Activated T-helper 2 cell treated with anti-CD3 and anti-CD28 coated beads, Interferon-gamma antibody, Interleukin-2, Interleukin-4, amounts not matched to agents 10 μg/mL and 5 μg/mL and 100 μg/mL, durations not matched to agents 14 hours and 24 hours and 36 hours (primary cell): ENCODE data around the gene ALOX5. TPM values are rescaled to one million over a fixed set of nuclear protein-coding genes. Genes with fewer than 3 reads are reported as not detected.

Experiments
- DNase-seq: peaks from one replicate; pipeline ENCODE4 v3.0.0; 2021; ENCODE audit warnings: low spot score
- H3K27ac Mint-ChIP-seq: one replicate; pipeline ENCODE4 v1.8.0; 2021; ENCODE audit warnings: mixed read lengths
- H3K27me3 Mint-ChIP-seq: one replicate; pipeline ENCODE4 v1.8.0; 2021; ENCODE audit warnings: low read depth, mixed read lengths
- H3K36me3 Mint-ChIP-seq: one replicate; pipeline ENCODE4 v1.8.0; 2021; ENCODE audit warnings: low read depth, mixed read lengths
- H3K4me1 Mint-ChIP-seq: one replicate; pipeline ENCODE4 v1.8.0; 2021; ENCODE audit warnings: low read depth, mixed read lengths
- H3K4me3 Mint-ChIP-seq: one replicate; pipeline ENCODE4 v1.8.0; 2021; ENCODE audit warnings: low read depth, mild to moderate bottlenecking, moderate library complexity, mixed read lengths
- H3K9me3 Mint-ChIP-seq: one replicate; pipeline ENCODE4 v1.8.0; 2021; ENCODE audit warnings: mixed read lengths
- intact Hi-C: fragments of 100-400 bp; cut with micrococcal nuclease; formaldehyde crosslinking; loops from one replicate; pipeline ENCODE4 v1.15.1; 2023
- total RNA-seq: library from RNA; stranded (reverse); gene quantifications from 2 replicates; pipeline ENCODE4 v1.2.3, GENCODE V29; 2022

ALOX5 gene
- total RNA-seq, 1 donor from 2014 or later: 0.21 TPM

GRCh38 chr10:45417746-45418145, 43.7 kb downstream of the ALOX5 start:
- no peak for DNase-seq
- Mint-ChIP-seq H3K27me3 (peaks cover 4% of the 10 kb centered on the region), H3K4me3 (peak overlapping the region; percentile 58), H3K36me3 (no peaks in the 10 kb centered on the region), H3K9me3 (no peaks in the 10 kb centered on the region), H3K4me1 (peaks cover 40% of the 10 kb centered on the region), H3K27ac (no peak overlapping the region)
- intact Hi-C loops: no loop called here

- Mint-ChIP-seq H3K4me3 (peak overlapping the region; percentile 86), H3K9me3 (no peaks in the 10 kb centered on the region), H3K4me1 (peaks cover 43% of the 10 kb centered on the region), H3K36me3 (no peaks in the 10 kb centered on the region), H3K27ac (peak overlapping the region; percentile 90), H3K27me3 (peaks cover 4% of the 10 kb centered on the region)
- intact Hi-C loops: no loop called here
- no peak for DNase-seq
Measured at GRCh38 chr10:45418417-45418848, 44.4 kb downstream of the ALOX5 start.

- Mint-ChIP-seq H3K4me3 (peak overlapping the region; percentile 86), H3K27me3 (peaks cover 1% of the 10 kb centered on the region), H3K36me3 (no peaks in the 10 kb centered on the region), H3K9me3 (no peaks in the 10 kb centered on the region), H3K27ac (peak overlapping the region; percentile 90), H3K4me1 (peaks cover 43% of the 10 kb centered on the region)
- intact Hi-C loops: no loop called here
- peak; percentile 44 for DNase-seq
Measured at GRCh38 chr10:45418849-45419675, 45.0 kb downstream of the ALOX5 start.

- Mint-ChIP-seq H3K4me3 (peak overlapping the region; percentile 86), H3K27me3 (peaks cover under 1% of the 10 kb centered on the region), H3K4me1 (peaks cover 43% of the 10 kb centered on the region), H3K36me3 (no peaks in the 10 kb centered on the region), H3K9me3 (no peaks in the 10 kb centered on the region), H3K27ac (peak overlapping the region; percentile 90)
- intact Hi-C loops: no loop called here
- DNase-seq: no peak
Measured at GRCh38 chr10:45419676-45420025, 45.6 kb downstream of the ALOX5 start.

GRCh38 chr10:45420453-45421192, 46.6 kb downstream of the ALOX5 start:
- no peaks in the 10 kb centered on the region for H3K27me3 Mint-ChIP-seq
- intact Hi-C loops: no loop called here
- H3K27ac Mint-ChIP-seq: peak overlapping the region; percentile 94
- peak; percentile 26 for DNase-seq
- H3K36me3 Mint-ChIP-seq: no peaks in the 10 kb centered on the region
- peaks cover 46% of the 10 kb centered on the region for H3K4me1 Mint-ChIP-seq
- H3K9me3 Mint-ChIP-seq: no peaks in the 10 kb centered on the region
- peak overlapping the region; percentile 86 for H3K4me3 Mint-ChIP-seq

- no peaks in the 10 kb centered on the region for H3K36me3 Mint-ChIP-seq
- H3K9me3 Mint-ChIP-seq: no peaks in the 10 kb centered on the region
- peaks cover 53% of the 10 kb centered on the region for H3K4me1 Mint-ChIP-seq
- peak overlapping the region; percentile 74 for H3K27ac Mint-ChIP-seq
- DNase-seq: no peak
- H3K4me3 Mint-ChIP-seq: peak overlapping the region; percentile 23
- no peaks in the 10 kb centered on the region for H3K27me3 Mint-ChIP-seq
- intact Hi-C loops: no loop called here
Measured at GRCh38 chr10:45421221-45422097, 47.4 kb downstream of the ALOX5 start.

GRCh38 chr10:45422207-45422865, 48.3 kb downstream of the ALOX5 start:
- H3K36me3 Mint-ChIP-seq: no peaks in the 10 kb centered on the region
- intact Hi-C loops: no loop called here
- no peak for DNase-seq
- no peaks in the 10 kb centered on the region for H3K27me3 Mint-ChIP-seq
- no peak overlapping the region for H3K4me3 Mint-ChIP-seq
- no peaks in the 10 kb centered on the region for H3K9me3 Mint-ChIP-seq
- peaks cover 56% of the 10 kb centered on the region for H3K4me1 Mint-ChIP-seq
- no peak overlapping the region for H3K27ac Mint-ChIP-seq

- no peaks in the 10 kb centered on the region for H3K36me3 Mint-ChIP-seq
- no peaks in the 10 kb centered on the region for H3K9me3 Mint-ChIP-seq
- DNase-seq: no peak
- H3K4me1 Mint-ChIP-seq: peaks cover 52% of the 10 kb centered on the region
- H3K27me3 Mint-ChIP-seq: no peaks in the 10 kb centered on the region
- H3K27ac Mint-ChIP-seq: no peak overlapping the region
- no peak overlapping the region for H3K4me3 Mint-ChIP-seq
- intact Hi-C loops: no loop called here
Measured at GRCh38 chr10:45422866-45423659, 49.0 kb downstream of the ALOX5 start.

- no peak overlapping the region for H3K27ac Mint-ChIP-seq
Measured at GRCh38 chr10:45423976-45424499, 50.0 kb downstream of the ALOX5 start.

GRCh38 chr10:45424668-45425404, 50.8 kb downstream of the ALOX5 start:
- Mint-ChIP-seq H3K36me3 (no peaks in the 10 kb centered on the region), H3K4me1 (peaks cover 42% of the 10 kb centered on the region), H3K27ac (no peak overlapping the region), H3K9me3 (no peaks in the 10 kb centered on the region), H3K27me3 (no peaks in the 10 kb centered on the region), H3K4me3 (no peak overlapping the region)
- no peak for DNase-seq
- intact Hi-C loops: no loop called here

More at GRCh38 chr10:45423976-45424499, 50.0 kb downstream of the ALOX5 start:
- Mint-ChIP-seq H3K36me3 (no peaks in the 10 kb centered on the region), H3K4me1 (peaks cover 47% of the 10 kb centered on the region), H3K9me3 (no peaks in the 10 kb centered on the region), H3K27me3 (no peaks in the 10 kb centered on the region), H3K4me3 (no peak overlapping the region)
- intact Hi-C loops: no loop called here
- no peak for DNase-seq
